ENCODE measurements around the gene TRAPPC8.
"Not testable (repeated sequence)": the region's sequence is repeated elsewhere in the genome, so short reads cannot be mapped to it uniquely, and the experiment has no call there.

TRAPPC8 gene

GRCh38 chr18:31957728-31958127 lies 14.8 kb upstream of the TRAPPC8 start:
- H3K27ac ChIP-seq (ENCODE audit: low read length, poor library complexity, severe bottlenecking), result no peak overlapping the region
- no peak overlapping the region for H3K14ac ChIP-seq (ENCODE audit: low read length in 2 of 2)
- H3K4ac ChIP-seq (ENCODE audit: low read depth in 1 of 2, low read length in 2 of 2), result no peak overlapping the region
- no peak overlapping the region for H2BK15ac ChIP-seq (ENCODE audit: low read depth, poor library complexity, severe bottlenecking)
- no peak overlapping the region for H3K18ac ChIP-seq (ENCODE audit: low read depth in 1 of 2, low read length in 2 of 2)
- no peak overlapping the region for H2BK120ac ChIP-seq (ENCODE audit: low read depth, low read length)
- H3K9me3 ChIP-seq (ENCODE audit: control insufficient read depth, low read length), result no peaks in the 10 kb centered on the region
- DNase-seq, result no peak
- H2BK12ac ChIP-seq (ENCODE audit: low read length in 2 of 2), result no peak overlapping the region
- H3K4me3 ChIP-seq (ENCODE audit: insufficient read depth in 1 of 2, low read depth in 1 of 2, low read length in 2 of 2), result no peak overlapping the region
- no peaks in the 10 kb centered on the region for H3K4me1 ChIP-seq (ENCODE audit: control insufficient read depth, insufficient read depth, low read depth, low read length)
- no peaks in the 10 kb centered on the region for H3K79me1 ChIP-seq (replicated peaks; ENCODE audit: low read length, poor library complexity, severe bottlenecking)
- no peak overlapping the region for H3K9ac ChIP-seq (ENCODE audit: low read length)
- no peak overlapping the region for H4K91ac ChIP-seq (ENCODE audit: low read length)
- no peak overlapping the region for H2AFZ ChIP-seq (ENCODE audit: low read depth, low read length)
- no peaks in the 10 kb centered on the region for H3K27me3 ChIP-seq (ENCODE audit: control insufficient read depth in 1 of 2, insufficient read depth in 1 of 2, low read length in 2 of 2)
- H2AK5ac ChIP-seq (ENCODE audit: low read length, severe bottlenecking), result no peak overlapping the region
- no peak overlapping the region for H2BK5ac ChIP-seq (ENCODE audit: low read depth, low read length, poor library complexity, severe bottlenecking)
- no peak overlapping the region for H4K8ac ChIP-seq (ENCODE audit: low read length)
- H3K36me3 ChIP-seq (ENCODE audit: control insufficient read depth in 1 of 2, insufficient read depth in 2 of 2, low read depth in 1 of 2, low read length in 2 of 2), result no peaks in the 10 kb centered on the region
- no peak overlapping the region for H3K4me2 ChIP-seq (ENCODE audit: low read length, poor library complexity, severe bottlenecking)
- H3K23ac ChIP-seq (ENCODE audit: low read length in 2 of 2), result no peak overlapping the region

- no peak overlapping the region for H3K14ac ChIP-seq (ENCODE audit: low read length in 2 of 2)
- H2BK12ac ChIP-seq (ENCODE audit: low read length in 2 of 2), result no peak overlapping the region
- no peak overlapping the region for H3K23ac ChIP-seq (ENCODE audit: low read length in 2 of 2)
- no peak overlapping the region for H2BK15ac ChIP-seq (ENCODE audit: low read depth, poor library complexity, severe bottlenecking)
- no peak overlapping the region for H2AK5ac ChIP-seq (ENCODE audit: low read length, severe bottlenecking)
- H3K18ac ChIP-seq (ENCODE audit: low read depth in 1 of 2, low read length in 2 of 2), result no peak overlapping the region
- H4K8ac ChIP-seq (ENCODE audit: low read length), result no peak overlapping the region
- H2BK120ac ChIP-seq (ENCODE audit: low read depth, low read length), result no peak overlapping the region
- 61% methylated on average over 3 of the region's 3 CpGs for WGBS
- no peak overlapping the region for H2BK5ac ChIP-seq (ENCODE audit: low read depth, low read length, poor library complexity, severe bottlenecking)
- no peak overlapping the region for H3K4me3 ChIP-seq (ENCODE audit: insufficient read depth in 1 of 2, low read depth in 1 of 2, low read length in 2 of 2)
- no peak overlapping the region for H3K4ac ChIP-seq (ENCODE audit: low read depth in 1 of 2, low read length in 2 of 2)
- no peaks in the 10 kb centered on the region for H3K9me3 ChIP-seq (ENCODE audit: control insufficient read depth, low read length)
- no peak overlapping the region for H3K4me2 ChIP-seq (ENCODE audit: low read length, poor library complexity, severe bottlenecking)
- no peak overlapping the region for H3K27ac ChIP-seq (ENCODE audit: low read length, poor library complexity, severe bottlenecking)
- DNase-seq, result no peak
- no peaks in the 10 kb centered on the region for H3K79me1 ChIP-seq (replicated peaks; ENCODE audit: low read length, poor library complexity, severe bottlenecking)
- no peak overlapping the region for H3K9ac ChIP-seq (ENCODE audit: low read length)
- no peak overlapping the region for H2AFZ ChIP-seq (ENCODE audit: low read depth, low read length)
- no peak overlapping the region for H4K91ac ChIP-seq (ENCODE audit: low read length)
- no peaks in the 10 kb centered on the region for H3K36me3 ChIP-seq (ENCODE audit: control insufficient read depth in 1 of 2, insufficient read depth in 2 of 2, low read depth in 1 of 2, low read length in 2 of 2)
- H3K4me1 ChIP-seq (ENCODE audit: control insufficient read depth, insufficient read depth, low read depth, low read length), result no peaks in the 10 kb centered on the region
- H3K27me3 ChIP-seq (ENCODE audit: control insufficient read depth in 1 of 2, insufficient read depth in 1 of 2, low read length in 2 of 2), result no peaks in the 10 kb centered on the region
Measured at GRCh38 chr18:31954349-31954748, 11.4 kb upstream of the TRAPPC8 start.

GRCh38 chr18:31953699-31954098 lies 10.8 kb upstream of the TRAPPC8 start:
- H3K79me1 ChIP-seq (replicated peaks; ENCODE audit: low read length, poor library complexity, severe bottlenecking); H4K91ac ChIP-seq (ENCODE audit: low read length); H3K4me3 ChIP-seq (ENCODE audit: insufficient read depth in 1 of 2, low read depth in 1 of 2, low read length in 2 of 2); H2BK15ac ChIP-seq (ENCODE audit: low read depth, poor library complexity, severe bottlenecking); H3K27me3 ChIP-seq (ENCODE audit: control insufficient read depth in 1 of 2, insufficient read depth in 1 of 2, low read length in 2 of 2); H3K4ac ChIP-seq (ENCODE audit: low read depth in 1 of 2, low read length in 2 of 2); H3K14ac ChIP-seq (ENCODE audit: low read length in 2 of 2); H2BK120ac ChIP-seq (ENCODE audit: low read depth, low read length); H3K27ac ChIP-seq (ENCODE audit: low read length, poor library complexity, severe bottlenecking); H3K9ac ChIP-seq (ENCODE audit: low read length); H3K23ac ChIP-seq (ENCODE audit: low read length in 2 of 2); H2BK5ac ChIP-seq (ENCODE audit: low read depth, low read length, poor library complexity, severe bottlenecking); H2AK5ac ChIP-seq (ENCODE audit: low read length, severe bottlenecking); H3K18ac ChIP-seq (ENCODE audit: low read depth in 1 of 2, low read length in 2 of 2); H3K9me3 ChIP-seq (ENCODE audit: control insufficient read depth, low read length); H2BK12ac ChIP-seq (ENCODE audit: low read length in 2 of 2); H4K8ac ChIP-seq (ENCODE audit: low read length); DNase-seq; H3K36me3 ChIP-seq (ENCODE audit: control insufficient read depth in 1 of 2, insufficient read depth in 2 of 2, low read depth in 1 of 2, low read length in 2 of 2); H3K4me2 ChIP-seq (ENCODE audit: low read length, poor library complexity, severe bottlenecking); H3K4me1 ChIP-seq (ENCODE audit: control insufficient read depth, insufficient read depth, low read depth, low read length); H2AFZ ChIP-seq (ENCODE audit: low read depth, low read length): not testable (repeated sequence)
- 98% methylated on average over 3 of the region's 3 CpGs for WGBS

- no CpG with 5 or more reads among the region's 3 CpGs for WGBS
- H3K27me3 ChIP-seq (ENCODE audit: control insufficient read depth in 1 of 2, insufficient read depth in 1 of 2, low read length in 2 of 2), result no peaks in the 10 kb centered on the region
- no peaks in the 10 kb centered on the region for H3K79me1 ChIP-seq (replicated peaks; ENCODE audit: low read length, poor library complexity, severe bottlenecking)
- no peaks in the 10 kb centered on the region for H3K4me1 ChIP-seq (ENCODE audit: control insufficient read depth, insufficient read depth, low read depth, low read length)
- no peak overlapping the region for H3K23ac ChIP-seq (ENCODE audit: low read length in 2 of 2)
- H2AK5ac ChIP-seq (ENCODE audit: low read length, severe bottlenecking), result no peak overlapping the region
- H3K9ac ChIP-seq (ENCODE audit: low read length), result no peak overlapping the region
- H3K4me3 ChIP-seq (ENCODE audit: insufficient read depth in 1 of 2, low read depth in 1 of 2, low read length in 2 of 2), result no peak overlapping the region
- H2BK12ac ChIP-seq (ENCODE audit: low read length in 2 of 2), result no peak overlapping the region
- H2BK15ac ChIP-seq (ENCODE audit: low read depth, poor library complexity, severe bottlenecking), result no peak overlapping the region
- no peak for DNase-seq
- no peak overlapping the region for H4K8ac ChIP-seq (ENCODE audit: low read length)
- no peak overlapping the region for H2BK120ac ChIP-seq (ENCODE audit: low read depth, low read length)
- H3K27ac ChIP-seq (ENCODE audit: low read length, poor library complexity, severe bottlenecking), result no peak overlapping the region
- H3K4ac ChIP-seq (ENCODE audit: low read depth in 1 of 2, low read length in 2 of 2), result no peak overlapping the region
- no peaks in the 10 kb centered on the region for H3K9me3 ChIP-seq (ENCODE audit: control insufficient read depth, low read length)
- no peaks in the 10 kb centered on the region for H3K36me3 ChIP-seq (ENCODE audit: control insufficient read depth in 1 of 2, insufficient read depth in 2 of 2, low read depth in 1 of 2, low read length in 2 of 2)
- no peak overlapping the region for H3K4me2 ChIP-seq (ENCODE audit: low read length, poor library complexity, severe bottlenecking)
- H4K91ac ChIP-seq (ENCODE audit: low read length), result no peak overlapping the region
- H2AFZ ChIP-seq (ENCODE audit: low read depth, low read length), result no peak overlapping the region
- H2BK5ac ChIP-seq (ENCODE audit: low read depth, low read length, poor library complexity, severe bottlenecking), result no peak overlapping the region
- H3K14ac ChIP-seq (ENCODE audit: low read length in 2 of 2), result no peak overlapping the region
- H3K18ac ChIP-seq (ENCODE audit: low read depth in 1 of 2, low read length in 2 of 2), result no peak overlapping the region
Measured at GRCh38 chr18:31952223-31952622, 9.3 kb upstream of the TRAPPC8 start.
